ENCODE data around the gene GSX1. TPM values are rescaled to one million over a fixed set of nuclear protein-coding genes. Genes with fewer than 3 reads are reported as not detected.

Gene GSX1
- total and polyA plus RNA-seq, 9 of the 15 experiments (the other 6 are each of a cell fraction or from before 2014, with no cell fraction given), result not detected

- TF ChIP-seq, protein P1, sequence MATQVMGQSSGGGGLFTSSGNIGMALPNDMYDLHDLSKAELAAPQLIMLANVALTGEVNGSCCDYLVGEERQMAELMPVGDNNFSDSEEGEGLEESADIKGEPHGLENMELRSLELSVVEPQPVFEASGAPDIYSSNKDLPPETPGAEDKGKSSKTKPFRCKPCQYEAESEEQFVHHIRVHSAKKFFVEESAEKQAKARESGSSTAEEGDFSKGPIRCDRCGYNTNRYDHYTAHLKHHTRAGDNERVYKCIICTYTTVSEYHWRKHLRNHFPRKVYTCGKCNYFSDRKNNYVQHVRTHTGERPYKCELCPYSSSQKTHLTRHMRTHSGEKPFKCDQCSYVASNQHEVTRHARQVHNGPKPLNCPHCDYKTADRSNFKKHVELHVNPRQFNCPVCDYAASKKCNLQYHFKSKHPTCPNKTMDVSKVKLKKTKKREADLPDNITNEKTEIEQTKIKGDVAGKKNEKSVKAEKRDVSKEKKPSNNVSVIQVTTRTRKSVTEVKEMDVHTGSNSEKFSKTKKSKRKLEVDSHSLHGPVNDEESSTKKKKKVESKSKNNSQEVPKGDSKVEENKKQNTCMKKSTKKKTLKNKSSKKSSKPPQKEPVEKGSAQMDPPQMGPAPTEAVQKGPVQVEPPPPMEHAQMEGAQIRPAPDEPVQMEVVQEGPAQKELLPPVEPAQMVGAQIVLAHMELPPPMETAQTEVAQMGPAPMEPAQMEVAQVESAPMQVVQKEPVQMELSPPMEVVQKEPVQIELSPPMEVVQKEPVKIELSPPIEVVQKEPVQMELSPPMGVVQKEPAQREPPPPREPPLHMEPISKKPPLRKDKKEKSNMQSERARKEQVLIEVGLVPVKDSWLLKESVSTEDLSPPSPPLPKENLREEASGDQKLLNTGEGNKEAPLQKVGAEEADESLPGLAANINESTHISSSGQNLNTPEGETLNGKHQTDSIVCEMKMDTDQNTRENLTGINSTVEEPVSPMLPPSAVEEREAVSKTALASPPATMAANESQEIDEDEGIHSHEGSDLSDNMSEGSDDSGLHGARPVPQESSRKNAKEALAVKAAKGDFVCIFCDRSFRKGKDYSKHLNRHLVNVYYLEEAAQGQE (IDR thresholded peaks at IDR 0.05; ENCODE audit: borderline replicate concordance), result peak; percentile 81
- TF ChIP-seq, protein P1 (CRISPR knock-in tag; IDR thresholded peaks at IDR 0.05; ENCODE audit: low read depth), result no peak
- TF ChIP-seq SREBF1 (IDR thresholded peaks at IDR 0.05; ENCODE audit: borderline replicate concordance, low read depth, low read length) (no peak), ZNF146 (CRISPR knock-in tag; IDR thresholded peaks at IDR 0.05; ENCODE audit: unreplicated experiment) (no peak), CBFA2T3 (IDR thresholded peaks at IDR 0.05) (no peak), TFAP4 (CRISPR knock-in tag; IDR thresholded peaks at IDR 0.05; ENCODE audit: borderline replicate concordance) (no peak), ZNF232 (CRISPR knock-in tag; IDR thresholded peaks at IDR 0.05) (no peak), CC2D1A (IDR thresholded peaks at IDR 0.05) (peak; percentile 52; the same call in 1 of the 2 replicates), SMARCC2 (IDR thresholded peaks at IDR 0.05; ENCODE audit: low read depth) (no peak), HDAC1 (IDR thresholded peaks at IDR 0.05) (no peak), DMBX1 (CRISPR knock-in tag; IDR thresholded peaks at IDR 0.05; ENCODE audit: borderline replicate concordance) (no peak), PPARD (CRISPR knock-in tag; IDR thresholded peaks at IDR 0.05) (no peak), NFIC (IDR thresholded peaks at IDR 0.05) (no peak), MYBL2 (IDR thresholded peaks at IDR 0.05; ENCODE audit: low read depth) (no peak), MYBL2 (CRISPR knock-in tag; IDR thresholded peaks at IDR 0.05; ENCODE audit: borderline replicate concordance) (no peak), HOXB6 (CRISPR knock-in tag; IDR thresholded peaks at IDR 0.05; ENCODE audit: borderline replicate concordance) (no peak), EP400 (IDR thresholded peaks at IDR 0.05) (no peak)
- TF ChIP-seq, protein P2, sequence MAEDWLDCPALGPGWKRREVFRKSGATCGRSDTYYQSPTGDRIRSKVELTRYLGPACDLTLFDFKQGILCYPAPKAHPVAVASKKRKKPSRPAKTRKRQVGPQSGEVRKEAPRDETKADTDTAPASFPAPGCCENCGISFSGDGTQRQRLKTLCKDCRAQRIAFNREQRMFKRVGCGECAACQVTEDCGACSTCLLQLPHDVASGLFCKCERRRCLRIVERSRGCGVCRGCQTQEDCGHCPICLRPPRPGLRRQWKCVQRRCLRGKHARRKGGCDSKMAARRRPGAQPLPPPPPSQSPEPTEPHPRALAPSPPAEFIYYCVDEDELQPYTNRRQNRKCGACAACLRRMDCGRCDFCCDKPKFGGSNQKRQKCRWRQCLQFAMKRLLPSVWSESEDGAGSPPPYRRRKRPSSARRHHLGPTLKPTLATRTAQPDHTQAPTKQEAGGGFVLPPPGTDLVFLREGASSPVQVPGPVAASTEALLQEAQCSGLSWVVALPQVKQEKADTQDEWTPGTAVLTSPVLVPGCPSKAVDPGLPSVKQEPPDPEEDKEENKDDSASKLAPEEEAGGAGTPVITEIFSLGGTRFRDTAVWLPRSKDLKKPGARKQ (CRISPR knock-in tag; IDR thresholded peaks at IDR 0.05), result no peak
Measured at GRCh38 chr13:27826379-27827353, 34.4 kb downstream of the GSX1 start (continued).

Measured in K562 (cell line).